Pulmonary artery endothelial cell (primary cell): ENCODE data around the gene NEURL3. TPM values are rescaled to one million over a fixed set of nuclear protein-coding genes. Genes with fewer than 3 reads are reported as not detected.
"Not testable (repeated sequence)": the region's sequence is repeated elsewhere in the genome, so short reads cannot be mapped to it uniquely, and the experiment has no call there.

ENCODE experiments used
- DNase-seq: peaks from one replicate; pipeline ENCODE4 v3.0.0-alpha.2; 2011; ENCODE audit warnings: low read depth, low spot score
- total RNA-seq: library from RNA; depleted of rRNA; stranded (reverse); fragments of >200 nt; gene quantifications from 2 replicates; pipeline ENCODE4 v1.2.3, GENCODE V29; 2014

Gene NEURL3
- total RNA-seq, 1 donor from 2014 or later = not detected

GRCh38 chr2:96508521-96509113 is 3.5 kb upstream of the NEURL3 start:
- no peak for DNase-seq

- DNase-seq = no peak
These were observed 2.9 kb upstream of the NEURL3 start for GRCh38 chr2:96507957-96508520.

GRCh38 chr2:96506907-96507240 is 1.7 kb upstream of the NEURL3 start:
- no peak for DNase-seq

DNA sequence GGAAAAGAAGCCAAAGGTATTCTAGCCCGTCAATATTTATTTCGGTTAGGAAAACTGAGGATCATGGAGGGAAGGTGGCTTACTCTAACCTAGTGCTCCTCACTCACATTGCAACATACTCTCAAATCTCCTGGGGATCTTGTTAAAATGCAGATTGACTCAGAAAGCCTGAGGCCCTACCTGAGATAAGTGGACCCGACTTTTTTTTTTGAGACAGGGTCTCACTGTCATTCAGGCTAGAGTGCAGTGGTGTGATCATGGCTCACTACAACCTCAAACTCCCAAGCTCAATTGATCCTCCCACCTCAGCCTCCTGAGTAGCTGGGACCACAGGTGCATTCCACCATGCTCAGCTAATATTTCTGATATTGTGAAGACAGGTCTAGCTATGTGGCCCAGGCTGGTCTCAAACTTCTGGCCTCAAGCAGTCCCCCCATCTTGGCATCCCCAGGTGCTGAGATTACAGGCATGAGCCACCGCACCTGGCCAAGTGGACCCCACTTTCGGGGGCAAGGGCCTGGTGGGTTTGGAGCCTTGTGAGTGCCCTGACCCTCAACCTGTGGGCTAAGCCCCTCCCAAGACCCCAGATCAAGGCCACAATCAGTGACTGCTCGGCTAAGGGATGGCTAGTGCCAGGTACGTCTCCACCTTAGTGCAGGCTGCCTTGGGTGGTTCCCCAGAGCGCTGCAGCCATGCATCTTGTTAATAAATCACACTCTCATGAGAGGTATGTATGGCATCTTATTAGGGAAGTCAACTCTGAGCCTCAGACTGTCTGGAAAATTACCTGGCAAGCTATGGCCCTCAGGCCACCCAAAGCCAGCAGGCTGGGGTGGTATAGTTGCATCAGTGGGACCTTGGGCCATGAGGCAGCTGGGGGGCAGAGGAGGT is 1.1 kb upstream of the NEURL3 start:
- DNase-seq = no peak

- DNase-seq = no peak
These were observed 1.4 kb downstream of the NEURL3 start for GRCh38 chr2:96503637-96504243.

GRCh38 chr2:96502891-96503636 is 2.1 kb downstream of the NEURL3 start:
- DNase-seq = no peak

DNA sequence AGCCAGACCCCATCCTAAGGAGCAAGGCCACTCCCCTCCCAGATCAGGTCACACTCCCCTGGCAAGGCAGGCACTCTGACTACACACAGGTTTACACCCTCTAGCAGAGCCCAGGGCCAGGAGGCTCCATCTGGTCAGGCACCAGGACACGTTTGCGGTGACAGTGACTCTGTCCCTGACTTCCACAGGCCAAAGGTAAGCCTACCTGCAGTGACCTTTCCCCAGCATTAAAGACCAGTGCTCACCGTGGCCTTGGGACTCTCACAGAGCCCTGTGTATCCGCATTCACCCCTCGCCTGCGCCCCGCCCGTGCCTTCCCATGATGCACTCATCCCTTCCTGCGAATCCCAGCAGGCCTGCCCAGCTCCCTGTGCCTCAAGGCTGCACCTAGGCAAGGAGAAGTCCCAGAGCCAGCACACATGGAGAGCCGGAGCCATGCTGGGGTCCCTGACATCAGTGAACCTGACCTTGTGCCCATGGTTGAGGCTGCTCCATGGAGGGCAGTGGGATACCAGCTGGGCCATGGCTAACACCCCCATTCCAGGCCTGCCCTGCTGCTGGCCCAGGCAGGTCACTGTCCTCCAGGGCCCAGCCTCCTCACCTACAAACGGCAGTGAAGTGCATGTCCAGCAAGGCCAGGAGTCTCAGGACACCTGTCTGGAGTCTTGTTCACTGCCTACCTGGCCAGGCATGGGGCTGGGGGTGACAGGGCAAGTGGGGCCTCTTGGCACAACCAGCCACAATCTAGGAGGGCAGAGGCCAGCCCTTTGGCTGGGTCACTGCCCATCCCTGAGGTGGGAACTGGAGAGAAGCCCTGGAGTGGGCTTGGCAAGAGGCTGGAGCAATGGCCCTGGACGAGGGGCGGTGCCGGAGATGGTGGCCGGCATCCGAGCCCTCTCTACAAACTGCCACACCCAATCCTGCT is 3.0 kb downstream of the NEURL3 start:
- DNase-seq = no peak

DNA sequence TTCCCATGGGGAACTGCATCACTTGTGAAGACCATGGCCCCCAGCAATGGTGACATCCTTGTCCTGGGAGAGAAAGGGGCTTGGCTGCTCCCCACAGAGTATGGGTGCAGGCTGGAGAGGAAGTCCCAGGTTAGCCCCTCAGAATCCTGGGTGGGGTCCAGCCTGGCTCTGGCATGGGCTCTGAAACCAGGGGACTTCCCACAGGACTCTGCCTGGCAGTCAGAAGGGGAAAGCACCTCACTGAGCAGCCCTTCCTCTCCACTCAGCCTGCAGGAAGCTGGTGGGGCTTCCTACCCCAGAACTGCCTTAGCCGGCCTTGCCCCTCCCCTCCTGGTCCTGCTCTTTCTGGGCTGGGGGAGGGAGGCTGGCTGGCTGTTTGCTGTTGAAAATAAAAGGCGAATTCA is 3.7 kb downstream of the NEURL3 start:
- no peak for DNase-seq

GRCh38 chr2:96500385-96501066 is 4.6 kb downstream of the NEURL3 start:
- no peak for DNase-seq

DNA sequence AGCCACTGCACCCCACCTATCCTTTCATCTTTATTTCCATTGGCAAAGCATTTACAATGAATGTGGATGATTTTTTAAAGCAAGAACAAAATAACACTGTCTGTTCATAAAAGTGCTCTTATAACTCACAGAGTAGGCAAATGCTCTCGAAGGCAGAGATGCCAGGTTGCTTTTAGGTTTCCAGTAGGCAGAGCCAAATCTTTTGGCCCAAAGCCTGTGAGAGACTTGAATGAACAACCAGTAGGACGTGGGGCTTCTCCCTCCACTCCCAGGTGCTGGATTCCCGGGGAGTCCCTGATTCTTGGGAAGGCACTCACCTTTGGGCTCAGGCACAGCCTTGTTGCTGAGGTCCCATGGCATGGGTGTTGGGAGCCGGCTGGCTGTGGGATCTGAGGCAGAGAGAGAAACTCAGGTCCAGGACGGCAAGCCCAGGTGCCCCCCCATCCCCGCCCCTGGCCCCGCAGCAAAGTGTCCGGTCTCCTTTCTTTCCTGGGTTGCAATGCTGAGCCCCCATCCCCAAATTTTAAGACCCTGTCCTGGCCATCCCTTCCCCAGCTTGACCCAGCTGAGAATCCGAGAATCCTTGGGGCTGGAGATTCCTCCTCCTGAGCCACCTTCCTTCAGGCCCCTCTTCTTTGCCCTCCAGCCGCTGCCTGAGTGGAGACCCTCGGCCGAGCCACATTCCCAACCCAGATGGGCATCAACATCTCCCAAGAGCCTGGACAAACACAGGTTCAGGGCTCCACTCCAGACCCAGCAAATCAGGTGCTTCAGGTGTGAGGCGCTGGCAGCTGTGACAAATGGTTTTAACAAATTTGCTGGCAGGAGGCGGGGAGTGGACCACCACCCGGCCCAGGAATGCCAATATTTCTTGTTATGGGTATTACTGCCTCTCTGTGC is 5.8 kb downstream of the NEURL3 start:
- DNase-seq = no peak

DNA sequence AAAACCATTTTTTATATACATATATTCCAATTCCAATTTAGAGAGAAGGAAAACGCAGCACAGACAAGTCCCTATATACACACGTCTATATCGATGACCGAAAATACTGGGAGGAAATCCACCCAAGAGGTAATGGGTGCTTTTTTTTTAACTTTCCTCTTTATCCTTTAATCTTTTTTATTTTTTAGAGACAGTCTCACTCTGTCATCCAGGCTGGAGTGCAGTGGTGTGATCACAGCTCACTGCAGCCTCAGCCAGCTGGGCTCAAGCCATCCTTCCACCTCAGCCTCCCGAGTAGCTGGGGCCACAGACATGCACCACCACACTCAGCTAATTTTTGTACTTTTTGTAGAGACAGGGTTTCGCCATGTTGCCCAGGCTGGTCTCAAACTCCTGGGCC is 6.5 kb downstream of the NEURL3 start:
- DNase-seq = not testable (repeated sequence)

- DNase-seq = no peak
These were observed 7.1 kb downstream of the NEURL3 start for GRCh38 chr2:96498021-96498431.

GRCh38 chr2:96495982-96496629 is 9.1 kb downstream of the NEURL3 start:
- DNase-seq = no peak

DNA sequence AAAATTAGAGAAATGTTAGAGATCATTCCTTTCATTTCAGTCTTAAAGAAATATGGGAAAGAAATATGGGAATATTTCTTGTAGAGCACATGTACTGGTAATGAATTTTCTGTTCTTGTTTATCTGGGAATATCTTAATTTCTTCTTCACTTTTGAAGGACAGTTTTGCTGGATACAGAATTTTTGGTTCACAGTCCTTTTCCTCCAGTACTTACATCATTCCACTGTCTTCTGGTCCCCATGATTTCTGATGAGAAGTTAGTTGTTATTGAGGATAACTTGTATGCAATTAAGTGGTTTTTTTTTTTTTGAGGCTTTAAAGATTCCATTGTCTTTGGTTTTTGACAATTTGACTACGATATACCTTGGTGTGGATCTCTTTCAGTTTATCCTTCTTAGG is 11.0 kb downstream of the NEURL3 start:
- DNase-seq = no peak

- no peak for DNase-seq
These were observed 12.1 kb downstream of the NEURL3 start for GRCh38 chr2:96493072-96493471.

DNA sequence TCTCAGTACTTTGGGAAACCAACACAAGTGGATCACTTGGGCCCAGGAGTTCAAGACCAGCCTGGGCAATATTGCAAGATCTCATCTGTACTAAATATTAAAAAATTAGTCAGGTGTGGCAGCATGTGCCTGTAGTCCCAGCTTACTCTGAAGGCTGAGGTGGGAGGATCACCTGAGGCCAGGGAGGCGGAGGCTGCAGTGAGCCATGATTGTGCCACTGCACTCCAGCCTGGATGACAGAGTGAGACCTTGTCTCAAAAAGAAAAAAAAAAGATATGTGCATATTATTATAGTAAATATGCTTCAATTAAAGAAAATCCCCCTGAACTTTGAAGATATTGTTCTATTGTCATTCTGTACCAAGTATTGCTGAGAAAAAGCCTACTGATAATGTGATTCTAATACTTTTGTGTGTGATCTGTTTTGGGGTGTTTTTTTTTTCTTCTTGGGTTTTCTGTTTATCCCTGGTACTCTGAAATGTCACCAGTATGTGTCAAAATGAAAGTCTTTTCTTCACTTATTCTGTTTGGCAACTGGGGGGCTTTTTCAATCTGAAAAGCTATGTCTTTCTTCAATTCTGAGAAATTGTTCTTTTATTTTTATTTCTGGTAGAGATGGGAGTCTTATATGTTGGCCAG is 13.2 kb downstream of the NEURL3 start:
- DNase-seq = no peak

DNA sequence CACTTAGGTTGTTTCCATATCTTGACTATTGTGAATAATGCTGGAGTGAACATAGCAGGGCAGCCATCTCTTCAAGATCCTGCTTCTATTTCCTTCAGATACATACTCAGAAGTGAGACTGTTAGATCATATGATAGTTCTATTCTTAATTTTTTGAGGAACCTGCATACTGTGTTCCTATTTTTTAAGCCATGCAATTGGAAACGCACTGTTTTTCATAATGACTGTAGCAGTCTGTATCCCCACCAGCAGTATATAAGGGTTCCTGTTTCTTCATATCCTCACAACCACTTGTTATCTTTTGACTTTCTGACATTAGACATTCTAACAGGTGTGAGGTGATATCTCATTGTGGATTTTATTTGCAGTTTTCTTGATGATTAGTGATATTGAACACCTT is 15.5 kb downstream of the NEURL3 start:
- DNase-seq = no peak

- no peak for DNase-seq
These were observed 15.9 kb downstream of the NEURL3 start for GRCh38 chr2:96489261-96489660.
